NCI-H1092 treated with DMSO at 0.1 percent for 48 hours (cell line): ENCODE data around the gene MUCL3.
"Not testable (repeated sequence)": the region's sequence is repeated elsewhere in the genome, so short reads cannot be mapped to it uniquely, and the experiment has no call there.

Source experiments
- DNase-seq: peaks from one replicate; lab custom pipeline; 2025; lab: John Stamatoyannopoulos, UW

MUCL3 gene, protein sequence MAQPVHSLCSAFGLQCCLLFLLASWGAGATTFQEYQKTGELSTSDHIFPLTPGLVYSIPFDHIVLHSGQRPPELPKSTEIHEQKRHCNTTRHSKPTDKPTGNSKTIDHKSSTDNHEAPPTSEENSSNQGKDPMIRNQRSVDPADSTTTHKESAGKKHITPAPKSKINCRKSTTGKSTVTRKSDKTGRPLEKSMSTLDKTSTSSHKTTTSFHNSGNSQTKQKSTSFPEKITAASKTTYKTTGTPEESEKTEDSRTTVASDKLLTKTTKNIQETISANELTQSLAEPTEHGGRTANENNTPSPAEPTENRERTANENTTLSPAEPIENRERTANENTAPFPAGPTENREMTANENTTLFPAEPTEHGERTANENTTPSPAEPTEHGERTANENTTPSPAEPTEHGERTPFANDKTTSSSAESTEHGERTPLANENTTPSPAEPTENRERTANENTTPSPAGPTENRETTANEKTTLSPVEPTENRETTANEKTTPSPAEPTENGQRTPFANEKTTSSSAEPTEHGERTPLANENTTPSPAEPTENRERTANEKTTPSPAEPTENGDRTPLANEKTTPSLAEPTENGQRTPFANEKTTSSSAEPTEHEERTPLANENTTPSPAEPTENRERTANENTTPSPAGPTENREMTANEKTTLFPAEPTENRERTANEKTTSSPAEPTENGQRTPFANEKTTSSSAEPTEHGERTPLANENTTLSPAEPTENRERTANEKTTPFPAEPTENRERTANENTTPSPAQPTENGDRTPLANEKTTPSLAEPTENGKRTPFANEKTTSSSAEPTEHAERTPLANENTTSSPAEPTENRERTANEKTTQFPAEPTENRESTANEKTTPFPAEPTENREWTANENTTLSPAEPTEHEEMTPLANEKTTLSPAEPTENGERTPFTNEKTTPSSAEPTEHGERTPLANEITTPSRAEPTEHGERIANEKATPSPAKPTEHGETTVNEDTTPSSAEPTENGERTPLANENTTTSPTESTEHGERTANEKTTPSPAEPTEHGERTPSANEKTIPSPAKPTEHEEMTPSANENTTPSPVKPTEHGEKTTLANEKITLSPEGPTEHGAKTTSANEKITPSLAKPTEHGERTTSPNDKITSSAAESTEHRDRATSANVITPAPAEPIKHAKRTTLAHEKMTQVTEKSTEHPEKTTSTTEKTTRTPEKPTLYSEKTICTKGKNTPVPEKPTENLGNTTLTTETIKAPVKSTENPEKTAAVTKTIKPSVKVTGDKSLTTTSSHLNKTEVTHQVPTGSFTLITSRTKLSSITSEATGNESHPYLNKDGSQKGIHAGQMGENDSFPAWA (N-terminal part only)

DNA sequence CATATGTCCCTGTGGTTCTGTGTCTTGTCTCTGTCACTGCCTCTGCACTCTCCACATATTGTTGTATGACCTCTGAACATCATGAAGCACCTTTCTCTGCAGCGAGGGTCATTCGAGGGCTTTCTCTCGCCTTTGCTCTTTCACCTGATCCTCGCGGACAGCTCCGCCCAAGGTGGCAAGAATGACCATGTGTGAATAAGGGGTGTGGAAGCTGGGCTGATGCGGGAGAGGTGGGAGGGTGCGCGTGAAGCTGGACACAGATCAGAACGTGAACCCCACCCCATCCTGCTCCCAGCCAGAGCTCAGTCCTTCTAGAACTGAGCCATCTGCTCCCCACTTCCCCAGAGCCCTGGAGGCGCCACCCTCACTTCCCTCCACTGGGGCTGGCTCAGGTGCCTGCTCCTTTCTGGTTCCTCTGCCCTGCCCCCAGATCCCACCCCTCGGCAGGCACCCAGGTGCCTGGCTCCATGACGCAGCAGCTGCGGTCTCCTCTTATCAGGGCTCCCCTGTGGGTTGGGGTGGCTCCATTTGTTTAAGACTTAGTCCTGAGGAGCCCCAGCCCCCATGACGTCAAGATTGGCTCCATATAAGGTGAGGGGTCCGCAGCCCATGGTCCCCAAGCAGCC is at the start of gene MUCL3:
Gene MUCL3, plus strand, starts transcription at position 613 of the 626 bp plus-strand sequence. CDS start 27 bp downstream, outside the sequence.
- DNase-seq, result no peak

DNA sequence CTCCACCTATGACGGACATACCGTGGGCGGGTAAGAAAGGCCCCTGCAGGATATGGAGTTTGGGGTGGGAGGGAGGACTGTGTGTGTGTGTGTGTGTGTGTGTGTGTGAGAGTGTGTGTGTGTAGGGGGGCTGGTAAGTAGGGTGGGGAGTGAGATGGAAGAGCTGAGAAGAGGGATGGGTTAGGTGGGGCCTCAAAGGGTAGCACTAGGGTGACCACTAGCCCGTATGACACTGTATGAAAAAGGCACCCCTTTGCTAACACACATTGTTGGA is 49.4 kb upstream of the MUCL3 start:
- DNase-seq, result no peak

DNA sequence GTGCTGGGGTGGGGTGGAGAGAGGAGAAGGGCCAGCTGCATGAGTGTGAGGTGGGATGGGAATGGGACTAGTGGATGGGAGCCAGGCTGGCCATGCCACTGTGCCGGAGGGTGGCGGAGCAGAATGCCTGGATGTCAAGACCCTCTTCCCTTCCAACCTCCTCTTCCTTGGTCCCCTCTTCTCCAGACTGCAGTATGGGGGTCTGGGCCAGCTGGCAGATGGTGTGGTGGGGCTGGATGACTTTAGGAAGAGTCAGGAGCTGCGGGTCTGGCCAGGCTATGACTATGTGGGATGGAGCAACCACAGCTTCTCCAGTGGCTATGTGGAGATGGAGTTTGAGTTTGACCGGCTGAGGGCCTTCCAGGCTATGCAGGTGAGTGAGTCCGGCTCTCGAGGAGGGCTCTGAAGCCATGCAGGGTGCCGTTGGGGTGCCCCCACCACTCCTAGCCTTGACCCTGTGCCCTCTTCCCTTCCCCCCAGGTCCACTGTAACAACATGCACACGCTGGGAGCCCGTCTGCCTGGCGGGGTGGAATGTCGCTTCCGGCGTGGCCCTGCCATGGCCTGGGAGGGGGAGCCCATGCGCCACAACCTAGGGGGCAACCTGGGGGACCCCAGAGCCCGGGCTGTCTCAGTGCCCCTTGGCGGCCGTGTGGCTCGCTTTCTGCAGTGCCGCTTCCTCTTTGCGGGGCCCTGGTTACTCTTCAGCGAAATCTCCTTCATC is 48.8 kb upstream of the MUCL3 start:
- DNase-seq, result no peak

DNA sequence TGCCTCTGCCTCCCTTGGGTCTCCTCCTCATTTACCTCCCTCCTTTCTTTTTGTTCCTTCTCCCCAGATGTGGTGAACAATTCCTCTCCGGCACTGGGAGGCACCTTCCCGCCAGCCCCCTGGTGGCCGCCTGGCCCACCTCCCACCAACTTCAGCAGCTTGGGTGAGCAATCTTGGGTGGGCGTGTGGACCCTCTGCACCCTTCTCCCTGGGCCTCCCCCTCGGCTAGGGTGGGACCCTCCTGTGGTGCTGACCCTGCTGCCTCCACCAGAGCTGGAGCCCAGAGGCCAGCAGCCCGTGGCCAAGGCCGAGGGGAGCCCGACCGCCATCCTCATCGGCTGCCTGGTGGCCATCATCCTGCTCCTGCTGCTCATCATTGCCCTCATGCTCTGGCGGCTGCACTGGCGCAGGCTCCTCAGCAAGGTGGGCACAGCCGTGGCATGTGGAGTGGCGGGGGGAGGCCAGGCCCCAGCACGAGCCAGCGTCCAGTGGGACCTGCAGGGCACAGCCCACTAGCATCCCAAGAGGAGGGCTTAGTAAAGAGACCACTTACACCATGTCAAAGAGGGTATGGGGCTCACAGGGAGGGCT is 47.7 kb upstream of the MUCL3 start:
- no peak for DNase-seq

DNA sequence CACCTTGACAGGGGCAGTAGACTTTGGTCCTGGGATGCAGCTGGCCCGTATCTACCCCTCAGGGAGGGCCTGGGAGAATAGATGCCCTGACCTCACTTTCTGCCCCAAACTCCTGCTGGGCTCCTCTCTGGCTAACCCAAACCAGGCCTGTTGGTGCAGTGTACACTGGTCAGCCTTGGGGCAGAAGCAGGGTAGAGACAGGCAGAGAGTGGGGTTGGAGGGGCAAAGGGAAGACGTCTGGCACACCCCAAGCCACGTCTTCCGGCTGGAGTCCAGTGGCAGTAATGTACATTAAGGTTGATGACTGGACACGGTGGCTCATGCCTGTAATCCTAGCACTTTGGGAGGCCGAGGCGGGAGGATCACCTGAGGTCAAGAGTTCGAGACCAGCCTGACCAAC is 47.1 kb upstream of the MUCL3 start:
- DNase-seq, result no peak

DNA sequence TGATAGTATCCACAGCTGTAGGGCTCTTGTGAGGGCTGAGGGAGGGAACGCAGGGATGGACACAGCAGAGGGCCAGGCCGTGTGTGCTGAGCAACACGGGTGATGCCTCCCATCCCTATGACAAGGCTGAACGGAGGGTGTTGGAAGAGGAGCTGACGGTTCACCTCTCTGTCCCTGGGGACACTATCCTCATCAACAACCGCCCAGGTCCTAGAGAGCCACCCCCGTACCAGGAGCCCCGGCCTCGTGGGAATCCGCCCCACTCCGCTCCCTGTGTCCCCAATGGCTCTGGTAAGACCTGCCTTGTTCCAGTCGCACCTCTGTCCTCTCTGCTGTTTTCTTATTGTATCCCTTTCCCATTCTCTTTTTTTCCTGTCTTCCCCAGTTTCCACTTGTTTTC is 46.4 kb upstream of the MUCL3 start:
- DNase-seq, result no peak

DNA sequence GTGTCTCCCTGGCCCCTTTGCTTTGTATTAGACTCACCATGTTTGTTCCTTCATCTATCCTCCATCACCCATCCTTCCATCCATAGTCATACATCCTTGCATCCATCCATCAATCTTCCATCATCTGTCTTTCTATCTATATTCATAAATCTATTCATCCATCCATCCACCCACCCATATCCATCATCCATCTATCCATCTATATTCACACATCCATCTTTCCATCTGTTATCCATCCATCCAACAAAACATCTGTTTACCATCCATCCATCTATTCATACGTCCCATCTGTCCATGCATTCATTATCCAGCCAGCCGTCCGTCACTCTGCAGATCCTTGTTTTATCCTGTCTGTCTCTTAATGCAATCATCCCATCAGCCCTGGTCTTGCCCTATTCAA is 45.8 kb upstream of the MUCL3 start:
- no peak for DNase-seq

DNA sequence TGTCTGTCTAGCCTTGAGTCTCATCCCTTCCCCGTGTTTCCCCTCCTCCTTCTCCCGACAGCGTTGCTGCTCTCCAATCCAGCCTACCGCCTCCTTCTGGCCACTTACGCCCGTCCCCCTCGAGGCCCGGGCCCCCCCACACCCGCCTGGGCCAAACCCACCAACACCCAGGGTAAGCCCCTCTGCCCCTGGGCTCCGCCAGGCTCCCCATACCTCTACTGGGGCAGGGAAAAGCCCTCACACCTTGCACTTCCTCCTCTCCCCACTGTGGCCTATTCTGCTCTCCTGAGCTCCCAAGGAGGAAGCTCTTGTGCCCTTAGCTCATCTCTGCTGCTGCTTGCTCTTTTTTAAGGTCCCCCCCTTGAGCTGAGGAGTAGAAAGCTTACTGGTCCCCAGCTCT is 45.4 kb upstream of the MUCL3 start:
- no peak for DNase-seq

DNA sequence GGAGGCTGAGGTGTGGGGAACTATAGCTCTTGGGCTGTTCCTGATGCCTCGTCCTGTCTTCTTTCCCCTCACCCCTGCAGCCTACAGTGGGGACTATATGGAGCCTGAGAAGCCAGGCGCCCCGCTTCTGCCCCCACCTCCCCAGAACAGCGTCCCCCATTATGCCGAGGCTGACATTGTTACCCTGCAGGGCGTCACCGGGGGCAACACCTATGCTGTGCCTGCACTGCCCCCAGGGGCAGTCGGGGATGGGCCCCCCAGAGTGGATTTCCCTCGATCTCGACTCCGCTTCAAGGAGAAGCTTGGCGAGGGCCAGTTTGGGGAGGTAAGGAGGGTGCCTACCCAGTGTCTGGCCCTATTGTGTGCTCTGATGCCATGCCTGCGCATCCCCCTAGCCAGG is 44.2 kb upstream of the MUCL3 start:
- DNase-seq, result no peak

DNA sequence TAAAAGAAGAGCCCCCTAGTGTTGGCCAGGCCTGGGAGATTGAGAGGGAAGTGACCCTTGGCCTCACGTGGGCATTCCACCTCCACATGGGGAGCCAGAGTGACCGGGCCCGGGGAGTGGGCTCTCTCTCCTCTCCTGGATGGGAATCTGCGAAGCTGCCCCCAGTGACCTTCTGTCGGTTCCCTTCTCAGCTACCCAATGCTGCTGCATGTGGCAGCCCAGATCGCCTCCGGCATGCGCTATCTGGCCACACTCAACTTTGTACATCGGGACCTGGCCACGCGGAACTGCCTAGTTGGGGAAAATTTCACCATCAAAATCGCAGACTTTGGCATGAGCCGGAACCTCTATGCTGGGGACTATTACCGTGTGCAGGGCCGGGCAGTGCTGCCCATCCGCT is 42.9 kb upstream of the MUCL3 start:
- DNase-seq, result no peak

DNA sequence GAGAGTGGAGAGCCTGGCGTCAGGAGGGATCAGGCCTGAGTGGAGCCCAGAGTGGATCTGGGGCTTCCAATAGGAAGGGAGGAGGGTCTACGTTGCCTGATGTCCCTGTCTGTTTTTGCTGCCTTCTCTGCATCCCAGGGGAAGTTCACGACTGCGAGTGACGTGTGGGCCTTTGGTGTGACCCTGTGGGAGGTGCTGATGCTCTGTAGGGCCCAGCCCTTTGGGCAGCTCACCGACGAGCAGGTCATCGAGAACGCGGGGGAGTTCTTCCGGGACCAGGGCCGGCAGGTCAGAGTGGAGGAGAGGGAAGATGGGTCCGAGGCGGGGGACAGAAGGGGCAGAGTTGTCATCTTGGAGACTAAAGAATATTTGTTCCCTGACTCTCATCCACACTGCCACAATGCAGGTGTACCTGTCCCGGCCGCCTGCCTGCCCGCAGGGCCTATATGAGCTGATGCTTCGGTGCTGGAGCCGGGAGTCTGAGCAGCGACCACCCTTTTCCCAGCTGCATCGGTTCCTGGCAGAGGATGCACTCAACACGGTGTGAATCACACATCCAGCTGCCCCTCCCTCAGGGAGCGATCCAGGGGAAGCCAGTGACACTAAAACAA is 41.9 kb upstream of the MUCL3 start:
- no peak for DNase-seq

DNA sequence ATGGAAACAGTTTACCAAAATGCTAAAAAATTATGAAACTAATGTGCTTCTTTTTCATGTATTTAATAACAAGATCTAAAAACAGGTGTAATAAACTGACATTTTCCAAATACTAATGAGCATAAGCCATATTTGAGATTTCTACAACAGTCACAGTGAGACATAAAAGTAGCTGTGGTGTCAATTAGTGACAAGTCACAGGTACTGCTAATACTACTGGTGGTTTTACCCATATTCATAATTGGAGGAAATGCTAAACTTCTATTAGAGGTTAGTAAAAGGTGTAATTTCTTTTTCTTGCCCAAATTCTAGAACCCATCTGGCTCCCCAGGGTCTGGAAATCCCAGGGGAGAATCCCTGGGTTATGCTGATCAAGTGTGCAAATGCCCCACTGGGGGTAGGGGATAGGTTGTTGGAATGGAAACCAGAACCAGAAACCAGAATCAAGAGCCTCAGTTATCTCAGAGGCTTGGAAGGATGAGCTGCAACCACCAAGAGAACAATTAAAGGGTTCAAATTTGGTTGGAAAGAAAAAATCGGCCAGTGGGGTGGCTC is 39.8 kb upstream of the MUCL3 start:
- DNase-seq, result no peak

DNA sequence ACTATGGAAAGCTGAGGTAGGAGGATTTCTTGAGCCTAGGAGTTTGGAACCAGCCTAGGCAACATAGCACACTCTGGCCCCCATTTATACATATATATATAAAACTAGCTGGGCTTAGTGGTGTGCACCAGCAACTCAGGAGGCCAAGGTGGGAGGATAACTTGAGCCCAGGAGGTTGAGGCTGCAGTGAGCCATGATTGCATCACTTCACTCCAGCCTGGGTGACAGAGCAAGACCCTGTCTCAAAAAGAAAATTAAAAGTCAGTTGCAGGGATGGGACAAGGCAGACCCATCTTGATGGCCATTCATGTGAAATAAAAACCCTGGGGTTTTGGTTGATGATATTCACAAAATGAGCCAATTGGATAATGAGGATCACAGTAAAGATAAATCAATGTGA is 39.3 kb upstream of the MUCL3 start:
- no peak for DNase-seq

DNA sequence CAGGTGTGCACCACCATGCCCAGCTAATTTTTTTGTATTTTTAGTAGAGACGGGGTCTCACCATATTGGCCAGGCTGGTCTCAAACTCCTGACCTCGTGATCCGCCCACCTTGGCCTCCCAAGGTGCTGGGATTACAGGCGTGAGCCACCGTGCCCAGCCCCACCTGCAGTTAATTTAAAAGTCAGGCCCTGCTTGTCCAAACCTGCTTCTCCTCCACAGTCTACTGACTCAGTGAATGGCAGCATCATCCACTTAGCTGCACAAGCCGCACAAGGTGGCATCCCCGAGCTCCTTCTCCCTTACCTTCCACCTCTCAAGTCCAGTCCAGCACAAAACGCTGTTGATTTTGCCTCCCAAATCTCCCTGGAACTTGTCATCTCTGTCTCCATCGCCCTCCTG is 38.6 kb upstream of the MUCL3 start:
- not testable (repeated sequence) for DNase-seq

DNA sequence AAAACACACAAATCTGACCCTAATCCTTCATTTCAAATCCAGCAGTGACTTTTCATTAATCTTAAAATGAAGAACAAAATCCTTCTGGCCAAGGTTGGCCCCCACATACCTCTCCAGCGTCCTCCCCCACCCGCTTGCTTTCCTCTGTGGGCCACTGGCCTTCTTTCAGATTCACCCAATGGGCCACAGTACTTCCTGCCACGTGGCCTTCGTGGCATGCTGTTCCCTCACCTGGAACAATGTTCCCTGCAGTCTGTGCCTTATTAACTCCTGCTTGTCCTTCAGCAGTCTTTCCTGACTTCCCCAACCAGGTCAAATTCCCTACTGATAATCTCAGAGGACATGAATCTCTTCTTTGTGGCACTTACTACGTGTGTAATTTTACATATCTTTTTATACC is 38.1 kb upstream of the MUCL3 start:
- DNase-seq, result no peak

DNA sequence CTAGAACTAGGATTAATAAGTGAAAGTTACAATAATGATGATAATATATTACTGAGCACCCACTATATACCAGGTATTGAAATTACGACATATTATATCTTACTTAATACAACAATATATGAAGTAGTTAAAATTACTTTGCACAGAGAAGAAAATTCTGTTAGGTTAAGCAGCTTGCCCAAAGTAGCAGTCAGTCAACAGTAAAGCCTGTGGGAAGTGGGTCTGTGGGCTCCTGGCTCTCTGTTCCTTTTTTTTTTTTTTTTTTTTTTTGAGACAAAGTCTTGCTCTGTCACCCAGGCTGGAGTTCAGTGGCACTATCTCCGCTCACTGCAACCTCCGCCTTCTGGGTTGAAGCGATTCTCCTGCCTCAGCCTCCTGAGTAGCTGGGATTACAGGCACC is 37.5 kb upstream of the MUCL3 start:
- DNase-seq, result no peak

DNA sequence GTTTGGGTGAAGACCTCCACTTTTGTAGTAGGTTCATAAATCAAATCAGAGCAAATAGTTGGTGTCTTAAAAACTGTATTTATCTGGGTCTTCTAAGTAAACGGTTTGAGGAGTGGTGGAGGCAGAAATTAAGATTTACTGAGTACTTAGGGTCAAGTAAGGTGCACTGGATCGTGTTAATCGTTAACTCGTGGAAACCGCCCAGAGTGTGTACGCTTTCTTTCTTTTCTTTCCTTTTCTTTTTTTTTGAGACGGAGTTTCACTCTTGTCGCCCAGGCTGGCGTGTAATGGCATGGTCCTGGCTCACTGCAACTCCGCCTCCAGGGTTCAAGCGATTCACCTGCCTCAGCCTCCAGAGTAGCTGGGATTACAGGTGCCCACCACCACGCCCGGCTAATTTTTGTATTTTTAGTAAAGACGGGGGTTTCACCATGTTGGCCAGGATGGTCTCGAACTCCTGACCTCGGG is 33.4 kb upstream of the MUCL3 start:
- not testable (repeated sequence) for DNase-seq

DNA sequence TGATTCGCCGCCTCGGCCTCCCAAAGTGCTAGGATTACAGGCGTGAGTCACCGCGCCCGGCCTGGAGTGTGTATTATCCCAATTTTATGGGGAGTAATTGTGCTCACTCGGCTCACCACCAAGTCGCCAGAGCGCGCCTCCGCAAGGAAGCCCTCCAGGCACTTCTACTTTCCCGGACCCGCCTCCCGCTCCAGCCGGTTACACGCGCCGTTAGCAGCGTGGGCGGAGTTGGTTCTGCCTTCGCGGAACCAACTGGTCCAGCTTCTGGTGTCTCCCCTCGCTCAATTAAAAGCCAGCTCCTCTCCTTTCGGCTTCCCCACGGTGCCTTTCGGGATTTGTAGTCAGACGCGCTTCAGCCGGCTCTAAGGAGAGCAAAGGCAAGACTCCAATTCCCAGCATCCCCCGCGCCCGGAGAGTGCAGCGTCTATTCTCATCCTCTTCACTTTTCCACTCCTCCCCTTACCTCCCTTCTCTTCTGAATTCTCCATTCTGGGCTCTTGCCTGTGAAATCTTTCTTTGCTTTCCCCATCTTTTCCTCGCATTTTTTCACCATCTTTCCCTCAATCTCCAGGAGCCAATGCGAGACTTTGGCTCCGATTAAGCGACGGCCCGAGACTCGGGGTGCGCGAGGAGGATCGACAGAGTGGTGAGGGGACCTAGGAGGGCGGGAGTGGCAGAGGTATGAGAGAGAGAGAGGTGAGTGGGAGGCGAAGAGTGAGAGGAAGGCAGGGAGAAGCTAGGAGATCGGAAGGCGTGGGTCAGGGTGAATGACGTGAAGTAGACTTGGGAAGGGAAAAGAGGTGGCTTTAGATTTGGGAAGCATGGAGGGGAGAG is 32.8 kb upstream of the MUCL3 start, which contains the start of gene GTF2H4:
Gene GTF2H4, plus strand, starts transcription at position 450 of the 834 bp plus-strand sequence.
- peak; percentile 95 for DNase-seq

DNA sequence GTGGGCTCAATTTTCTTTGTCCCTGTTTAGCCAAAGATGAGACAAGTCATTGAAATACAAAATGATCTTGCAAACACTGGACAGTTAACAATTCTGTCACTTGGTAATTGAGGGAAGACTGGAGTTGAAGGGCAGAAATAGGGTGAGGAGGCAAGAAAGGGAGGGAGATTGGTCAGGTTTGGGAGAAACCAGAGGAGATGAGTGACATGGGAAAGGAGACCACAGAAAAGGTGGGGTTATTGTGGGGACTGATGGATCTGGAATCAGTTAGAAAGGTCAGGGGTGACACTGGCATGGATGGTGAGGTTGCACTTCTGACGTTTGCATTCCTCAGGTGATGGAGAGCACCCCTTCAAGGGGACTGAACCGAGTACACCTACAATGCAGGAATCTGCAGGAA is 32.1 kb upstream of the MUCL3 start:
- DNase-seq, result no peak
